ENCODE measurements around the gene ZMIZ1.
A peak's percentile ranks its signal among the peaks of the same experiment; 100 is the strongest.

Gene ZMIZ1

GRCh38 chr10:79243181-79244067 lies 174.7 kb downstream of the ZMIZ1 start:
- in situ Hi-C loops (cut with HindIII; ENCODE audit: low pct_unique_long_range_greater_than_20kb, low sequenced_read_pairs) = no loop called here
- no peak for TF ChIP-seq JUND (IDR thresholded peaks at IDR 0.05; ENCODE audit: low read depth)
- peak; percentile 51 to 73 for DNase-seq (ENCODE audit: low read depth in 1 of 2, low spot score in 1 of 2)

- no peak for DNase-seq (ENCODE audit: low read depth in 1 of 2, low spot score in 1 of 2)
- TF ChIP-seq JUND (IDR thresholded peaks at IDR 0.05; ENCODE audit: low read depth) = no peak
- in situ Hi-C loops (cut with HindIII; ENCODE audit: low pct_unique_long_range_greater_than_20kb, low sequenced_read_pairs) = no loop called here
Observed at GRCh38 chr10:79244068-79244442, 175.3 kb downstream of the ZMIZ1 start.

- no peak for DNase-seq (ENCODE audit: low read depth in 1 of 2, low spot score in 1 of 2)
- in situ Hi-C loops (cut with HindIII; ENCODE audit: low pct_unique_long_range_greater_than_20kb, low sequenced_read_pairs) = no loop called here
- TF ChIP-seq JUND (IDR thresholded peaks at IDR 0.05; ENCODE audit: low read depth) = no peak
Observed at GRCh38 chr10:79244841-79245504, 176.2 kb downstream of the ZMIZ1 start.

- in situ Hi-C loops (cut with HindIII; ENCODE audit: low pct_unique_long_range_greater_than_20kb, low sequenced_read_pairs) = no loop called here
Observed at GRCh38 chr10:79245539-79246208, 176.9 kb downstream of the ZMIZ1 start.

GRCh38 chr10:79246209-79246581 lies 177.4 kb downstream of the ZMIZ1 start:
- DNase-seq (ENCODE audit: low read depth in 1 of 2, low spot score in 1 of 2) = no peak
- TF ChIP-seq JUND (IDR thresholded peaks at IDR 0.05; ENCODE audit: low read depth) = no peak

More at GRCh38 chr10:79245539-79246208, 176.9 kb downstream of the ZMIZ1 start:
- DNase-seq (ENCODE audit: low read depth in 1 of 2, low spot score in 1 of 2) = no peak
- TF ChIP-seq JUND (IDR thresholded peaks at IDR 0.05; ENCODE audit: low read depth) = no peak

GRCh38 chr10:79246606-79247275 lies 178.0 kb downstream of the ZMIZ1 start:
- no peak for TF ChIP-seq JUND (IDR thresholded peaks at IDR 0.05; ENCODE audit: low read depth)
- in situ Hi-C loops (cut with HindIII; ENCODE audit: low pct_unique_long_range_greater_than_20kb, low sequenced_read_pairs) = no loop called here
- DNase-seq (ENCODE audit: low read depth in 1 of 2, low spot score in 1 of 2) = no peak

More at GRCh38 chr10:79246209-79246581, 177.4 kb downstream of the ZMIZ1 start:
- in situ Hi-C loops (cut with HindIII; ENCODE audit: low pct_unique_long_range_greater_than_20kb, low sequenced_read_pairs) = no loop called here

- no peak for DNase-seq (ENCODE audit: low read depth in 1 of 2, low spot score in 1 of 2)
- TF ChIP-seq JUND (IDR thresholded peaks at IDR 0.05; ENCODE audit: low read depth) = no peak
- in situ Hi-C loops (cut with HindIII; ENCODE audit: low pct_unique_long_range_greater_than_20kb, low sequenced_read_pairs) = no loop called here
Observed at GRCh38 chr10:79247373-79248137, 178.8 kb downstream of the ZMIZ1 start.

- DNase-seq (ENCODE audit: low read depth in 1 of 2, low spot score in 1 of 2) = peak in 1 of 2 experiments; percentile 62
- no peak for TF ChIP-seq JUND (IDR thresholded peaks at IDR 0.05; ENCODE audit: low read depth)
- in situ Hi-C loops (cut with HindIII; ENCODE audit: low pct_unique_long_range_greater_than_20kb, low sequenced_read_pairs) = no loop called here
Observed at GRCh38 chr10:79248341-79249185, 179.8 kb downstream of the ZMIZ1 start.

- no peak for TF ChIP-seq JUND (IDR thresholded peaks at IDR 0.05; ENCODE audit: low read depth)
- in situ Hi-C loops (cut with HindIII; ENCODE audit: low pct_unique_long_range_greater_than_20kb, low sequenced_read_pairs) = no loop called here
- DNase-seq (ENCODE audit: low read depth in 1 of 2, low spot score in 1 of 2) = no peak
Observed at GRCh38 chr10:79249186-79250121, 180.7 kb downstream of the ZMIZ1 start.

GRCh38 chr10:79250259-79250658 lies 181.5 kb downstream of the ZMIZ1 start:
- no peak for DNase-seq (ENCODE audit: low read depth in 1 of 2, low spot score in 1 of 2)
- in situ Hi-C loops (cut with HindIII; ENCODE audit: low pct_unique_long_range_greater_than_20kb, low sequenced_read_pairs) = no loop called here

More at GRCh38 chr10:79250259-79250658, 181.5 kb downstream of the ZMIZ1 start:
- TF ChIP-seq JUND (IDR thresholded peaks at IDR 0.05; ENCODE audit: low read depth) = no peak
